AG09309 (cell line): ENCODE measurements around the gene TNNT1.

Source experiments
- DNase-seq: peaks from one replicate; pipeline ENCODE4 v3.0.0-alpha.2; 2010; ENCODE audit warnings: low read depth
- H3K4me3 ChIP-seq: 2 replicates; pipeline ENCODE4 v1.5.1; 2011; ENCODE audit warnings: mild to moderate bottlenecking, low read depth, low read length, moderate library complexity; ENCODE audit not compliant: control insufficient read depth
- CTCF ChIP-seq: IDR thresholded peaks from 2 replicates; pipeline ENCODE4 v1.5.1; 2011; ENCODE audit warnings: mild to moderate bottlenecking, low read depth, low read length, inconsistent platforms; ENCODE audit not compliant: insufficient read depth, control insufficient read depth; ENCODE audit errors: missing control alignments

The TNNT1 gene

DNA sequence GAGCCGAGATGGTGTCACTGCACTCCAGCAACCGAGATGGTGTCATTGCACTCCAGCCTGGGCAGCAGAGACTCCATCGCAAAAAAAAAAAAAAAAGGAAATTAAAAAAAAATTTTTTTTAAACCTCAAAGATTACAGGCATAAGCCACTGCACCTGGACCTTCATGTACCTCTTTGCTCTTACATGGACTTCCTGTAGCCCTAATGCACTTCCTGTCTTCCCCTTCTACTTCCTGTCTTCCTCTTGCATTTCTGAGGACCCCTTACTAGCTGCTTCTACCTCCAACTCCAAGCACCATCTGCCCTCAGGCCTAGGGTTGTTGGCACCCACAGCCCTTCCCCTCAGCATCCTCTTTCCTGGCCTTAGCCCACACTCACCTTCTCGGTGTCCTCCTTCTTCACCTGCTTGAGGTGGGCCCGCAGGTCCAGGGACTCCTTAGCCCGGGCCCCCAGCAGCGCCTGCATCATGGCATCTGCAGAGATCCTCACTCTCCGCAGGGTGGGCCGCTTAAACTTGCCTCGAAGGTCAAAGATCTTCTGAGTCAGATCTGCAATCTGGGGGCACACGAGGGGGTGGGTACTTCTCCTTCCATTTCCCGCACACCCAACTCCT is 4.8 kb upstream of the TNNT1 start:
- no peak for TF ChIP-seq CTCF
- no peak for DNase-seq
- no peak overlapping the region for H3K4me3 ChIP-seq

GRCh38 chr19:55152017-55152416 is 3.0 kb upstream of the TNNT1 start:
- no peak overlapping the region for H3K4me3 ChIP-seq
- DNase-seq: no peak
- no peak for TF ChIP-seq CTCF

- H3K4me3 ChIP-seq: no peak overlapping the region
- TF ChIP-seq CTCF: no peak
- DNase-seq: no peak
Measured at GRCh38 chr19:55147545-55148251, 1.3 kb downstream of the TNNT1 start.

DNA sequence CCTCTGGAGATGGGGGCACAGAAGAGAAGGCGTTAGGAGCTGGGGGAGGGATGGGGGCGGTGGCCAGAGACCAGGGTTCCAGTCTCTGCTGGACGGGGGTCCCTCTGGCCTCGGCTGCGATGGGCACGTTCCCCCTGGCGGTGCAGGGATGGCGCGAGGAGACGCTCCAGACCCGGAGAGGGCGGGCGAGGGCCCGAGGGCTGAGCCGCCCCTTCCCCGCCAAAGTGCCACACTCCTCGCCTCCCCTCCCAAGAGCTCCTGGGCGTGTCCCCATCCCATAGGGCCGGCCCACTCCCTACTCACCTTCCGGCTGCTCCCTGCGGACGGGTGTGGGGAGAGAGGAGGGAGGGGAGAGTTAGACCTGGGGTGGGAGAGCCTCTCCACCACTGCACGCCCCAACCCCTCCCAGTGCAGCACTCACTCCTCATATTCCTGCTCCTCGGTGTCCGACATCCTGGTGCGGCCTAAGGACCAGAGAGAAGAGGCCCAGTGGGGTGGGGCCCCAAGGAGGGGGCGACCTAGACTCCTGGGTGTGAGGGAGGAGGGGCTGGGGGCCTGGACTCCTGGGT is 2.2 kb downstream of the TNNT1 start:
- no peak for TF ChIP-seq CTCF
- DNase-seq: no peak
- no peak overlapping the region for H3K4me3 ChIP-seq

DNA sequence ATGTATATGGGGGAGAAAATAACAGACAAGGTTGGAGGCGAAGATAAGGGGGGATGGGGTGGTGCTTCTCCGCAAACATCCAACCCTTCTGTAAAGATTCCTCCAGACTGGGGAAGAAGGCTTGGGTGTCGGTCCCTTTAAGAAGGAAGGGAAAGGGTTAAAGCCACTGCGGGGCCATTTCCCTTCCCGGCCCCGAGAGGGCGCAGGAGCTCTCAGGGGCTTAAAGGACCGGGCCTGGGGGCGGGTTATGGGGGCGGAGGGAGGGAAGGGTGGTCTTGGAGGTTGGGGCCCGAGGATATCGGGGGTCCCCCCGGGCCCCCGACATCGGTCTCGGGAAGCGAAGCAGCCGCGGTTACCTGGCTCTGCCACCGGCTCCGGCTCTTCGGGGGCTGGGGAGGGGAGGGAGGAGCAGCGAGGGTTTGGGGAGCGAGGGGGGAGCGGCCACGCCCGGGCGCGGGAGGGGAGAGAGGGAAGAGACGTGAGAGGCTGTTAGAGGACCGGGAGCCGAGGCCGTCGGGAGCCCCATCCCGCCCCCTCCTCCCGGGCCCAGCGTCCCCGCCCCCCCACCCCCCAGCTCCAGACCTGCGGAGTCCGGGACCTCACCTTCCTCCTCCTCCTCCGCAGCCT is 2.8 kb downstream of the TNNT1 start:
- DNase-seq: no peak
- TF ChIP-seq CTCF: peak; percentile 58
- no peak overlapping the region for H3K4me3 ChIP-seq

DNA sequence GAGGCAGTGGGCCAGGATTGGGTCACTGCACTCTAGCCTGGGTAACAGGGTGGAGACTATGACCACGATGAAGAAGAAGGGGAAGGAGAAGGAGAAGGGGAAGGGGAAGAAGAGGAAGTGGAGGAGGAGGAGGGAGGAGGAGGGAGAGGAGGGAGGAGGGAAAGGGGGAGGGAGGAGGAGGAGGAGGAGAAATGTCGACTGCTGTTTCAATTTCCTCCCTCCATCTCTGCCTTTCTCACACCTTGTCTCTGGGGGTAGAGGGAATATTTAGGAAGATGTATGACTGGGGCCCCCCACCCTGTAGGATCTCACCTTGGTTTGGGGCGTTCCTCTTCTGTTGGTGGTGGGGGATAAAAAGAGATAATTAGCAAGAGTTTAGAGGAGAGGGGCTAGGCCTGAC is 3.8 kb downstream of the TNNT1 start:
- TF ChIP-seq CTCF: no peak
- no peak for DNase-seq
- no peak overlapping the region for H3K4me3 ChIP-seq
